Heart left ventricle (tissue), 13 donors: ENCODE data around the gene CCDC27.

Experiments used
- CTCF ChIP-seq, 12 donors: fragments of 200-600 bp; sonication (generic) in 4 of 12; IDR thresholded peaks; one replicate each; pipeline versions ENCODE4 v1.5.0 to v1.8.0; 2018 to 2022; ENCODE audit warnings: antibody characterized with exemption in 12 of 12, mild to moderate bottlenecking in 5 of 12
- POLR2A ChIP-seq, 2 donors: fragments of 450-650 bp; IDR thresholded peaks; one replicate each; pipeline ENCODE4 v1.6.1; 2017; ENCODE audit warnings: antibody characterized with exemption in 2 of 2, mild to moderate bottlenecking in 2 of 2, moderate library complexity in 2 of 2
- donor health status: ischemic (EF 13 %, LVEDD 7.1; RV severe dilation, severe dysfunction).
- donor health status: DM: no; HTN: yes; CAD: no.
- donor health status: DM: no; HTN: no; CAD: no.
- donor health status: ischemic (EF 25% LVEDD 6.9; RV normal size, moderate dysfunction).
- donor health status: ischemic (EF 25% LVEDD 5.7; RV mildly dilated, moderate dysfunction).
- donor health status: ischemic (EF 35%, LVEDD 5.7; RV mildly dilated, moderate dysfunction).
- donor health status: nonischemic (EF 11% LVEDD 7.7; RV severe dilation, severe dysfunction).
- donor health status: DM: yes; HTN: yes; CAD: no.
- donor health status: PGD.
- donor health status: ischemic (EF 29% LVEDD 5.4; RV normal size, mild dysfunction).
- donor health status: nonischemic (EF 23%, LVEDD 6.1; RV moderate dilation, normal function).

GRCh38 chr1:3733094-3733882 is 19.0 kb upstream of the CCDC27 start:
- TF ChIP-seq POLR2A (IDR thresholded peaks at IDR 0.05) (no peak), CTCF (IDR thresholded peaks at IDR 0.05) (no peak)
